HG03045 (cell line): ENCODE measurements around the gene NOC4L.
"Not testable (repeated sequence)": the region's sequence is repeated elsewhere in the genome, so short reads cannot be mapped to it uniquely, and the experiment has no call there.

Source experiments
- ATAC-seq: cut with Tn5 transposase; IDR thresholded peaks from one replicate; pipeline ENCODE4 v1.9.1; 2021; ENCODE audit warnings: mild to moderate bottlenecking, moderate library complexity; ENCODE audit not compliant: unreplicated experiment

Gene NOC4L

GRCh38 chr12:132144115-132144809 lies at the start of gene NOC4L, which contains the start of gene DDX51:
Gene NOC4L (plus strand): TSS chr12:132144457. CDS start chr12:132144489, 32 bp downstream.
Gene DDX51 (minus strand): TSS chr12:132144319. CDS start chr12:132144296, 23 bp downstream.
- peak; percentile 80 for ATAC-seq

GRCh38 chr12:132095520-132096409 lies 48.5 kb upstream of the NOC4L start:
- no peak for ATAC-seq

- no peak for ATAC-seq
Measured at GRCh38 chr12:132099739-132100138, 44.5 kb upstream of the NOC4L start.

- ATAC-seq = no peak
Measured at GRCh38 chr12:132100306-132101065, 43.8 kb upstream of the NOC4L start.

GRCh38 chr12:132102297-132102696 lies 42.0 kb upstream of the NOC4L start:
- no peak for ATAC-seq

GRCh38 chr12:132103072-132103471 lies 41.2 kb upstream of the NOC4L start:
- ATAC-seq = not testable (repeated sequence)

- ATAC-seq = no peak
Measured at GRCh38 chr12:132103542-132104308, 40.5 kb upstream of the NOC4L start.

GRCh38 chr12:132105467-132105866 lies 38.8 kb upstream of the NOC4L start:
- no peak for ATAC-seq

- no peak for ATAC-seq
Measured at GRCh38 chr12:132106921-132107320, 37.3 kb upstream of the NOC4L start.

GRCh38 chr12:132108211-132108832 lies 35.9 kb upstream of the NOC4L start:
- no peak for ATAC-seq

- ATAC-seq = no peak
Measured at GRCh38 chr12:132109741-132110140, 34.5 kb upstream of the NOC4L start.

GRCh38 chr12:132110677-132111076 lies 33.6 kb upstream of the NOC4L start:
- ATAC-seq = no peak

GRCh38 chr12:132111654-132112304 lies 32.5 kb upstream of the NOC4L start:
- ATAC-seq = no peak

GRCh38 chr12:132114667-132115066 lies 29.6 kb upstream of the NOC4L start:
- ATAC-seq = no peak

- no peak for ATAC-seq
Measured at GRCh38 chr12:132115500-132115899, 28.8 kb upstream of the NOC4L start.

GRCh38 chr12:132116709-132117557 lies 27.3 kb upstream of the NOC4L start:
- no peak for ATAC-seq

GRCh38 chr12:132117558-132117875 lies 26.7 kb upstream of the NOC4L start:
- no peak for ATAC-seq

GRCh38 chr12:132118876-132119275 lies 25.4 kb upstream of the NOC4L start:
- no peak for ATAC-seq

GRCh38 chr12:132121283-132121682 lies 23.0 kb upstream of the NOC4L start:
- ATAC-seq = no peak
